Skin of body (tissue), 2 donors: ENCODE measurements around the gene KRT2. TPM values are rescaled to one million over a fixed set of nuclear protein-coding genes. Genes with fewer than 3 reads are reported as not detected.
"Not testable (repeated sequence)": the region's sequence is repeated elsewhere in the genome, so short reads cannot be mapped to it uniquely, and the experiment has no call there.

Source experiments
- DNase-seq: peaks from one replicate; lab custom pipeline; 2025; lab: John Stamatoyannopoulos, UW
- total RNA-seq: library from RNA; depleted of rRNA; stranded (reverse); fragments of >200 nt; gene quantifications from one replicate; pipeline ENCODE4 v1.2.3, GENCODE V29; 2014

The KRT2 gene
- total RNA-seq, 1 donor from 2014 or later, result 12.1 TPM

DNA sequence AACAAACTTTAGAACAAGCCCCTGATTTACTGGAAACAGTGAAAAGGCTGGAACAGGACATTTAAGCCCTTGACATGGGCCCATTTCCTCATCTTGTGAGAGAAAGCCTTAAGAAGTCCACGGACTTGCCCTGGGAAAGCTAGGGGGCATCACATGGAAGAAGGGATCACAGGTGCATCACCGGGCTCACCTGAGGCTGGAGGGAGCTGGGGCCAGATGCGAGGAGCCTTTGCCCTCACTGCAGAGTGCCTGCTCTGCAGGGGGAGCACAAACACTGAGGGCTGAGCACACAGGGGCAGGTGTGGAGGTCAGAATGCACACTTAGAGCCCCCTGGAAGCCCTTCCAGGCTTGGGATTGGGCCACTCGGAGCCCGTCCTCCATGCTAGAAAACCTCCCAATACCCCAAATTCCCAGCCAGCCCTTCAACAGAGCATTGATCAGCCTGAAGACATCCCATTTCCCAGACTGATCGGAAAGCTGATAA lies 33.4 kb upstream of the KRT2 start:
- no peak for DNase-seq

DNA sequence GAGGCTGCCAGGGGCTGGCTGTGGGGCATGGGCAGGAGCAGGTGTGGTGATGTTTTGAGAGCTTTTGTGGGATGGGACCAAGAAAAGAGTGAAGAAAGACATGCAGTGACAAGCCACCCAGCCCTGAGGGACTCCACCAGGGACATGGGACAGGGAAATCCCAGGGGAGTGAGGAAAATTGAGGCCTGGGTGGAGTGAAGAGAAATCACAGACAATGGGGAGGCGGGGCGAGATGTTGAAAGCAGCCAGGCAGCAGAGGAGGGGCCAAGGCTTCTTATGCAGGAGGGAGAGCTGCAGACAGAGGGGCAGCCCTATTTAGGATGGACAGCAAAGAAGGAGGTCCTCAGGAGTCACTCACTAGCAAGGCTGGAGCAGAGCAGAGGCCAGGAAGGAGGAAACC lies 32.4 kb upstream of the KRT2 start:
- DNase-seq, result no peak

DNA sequence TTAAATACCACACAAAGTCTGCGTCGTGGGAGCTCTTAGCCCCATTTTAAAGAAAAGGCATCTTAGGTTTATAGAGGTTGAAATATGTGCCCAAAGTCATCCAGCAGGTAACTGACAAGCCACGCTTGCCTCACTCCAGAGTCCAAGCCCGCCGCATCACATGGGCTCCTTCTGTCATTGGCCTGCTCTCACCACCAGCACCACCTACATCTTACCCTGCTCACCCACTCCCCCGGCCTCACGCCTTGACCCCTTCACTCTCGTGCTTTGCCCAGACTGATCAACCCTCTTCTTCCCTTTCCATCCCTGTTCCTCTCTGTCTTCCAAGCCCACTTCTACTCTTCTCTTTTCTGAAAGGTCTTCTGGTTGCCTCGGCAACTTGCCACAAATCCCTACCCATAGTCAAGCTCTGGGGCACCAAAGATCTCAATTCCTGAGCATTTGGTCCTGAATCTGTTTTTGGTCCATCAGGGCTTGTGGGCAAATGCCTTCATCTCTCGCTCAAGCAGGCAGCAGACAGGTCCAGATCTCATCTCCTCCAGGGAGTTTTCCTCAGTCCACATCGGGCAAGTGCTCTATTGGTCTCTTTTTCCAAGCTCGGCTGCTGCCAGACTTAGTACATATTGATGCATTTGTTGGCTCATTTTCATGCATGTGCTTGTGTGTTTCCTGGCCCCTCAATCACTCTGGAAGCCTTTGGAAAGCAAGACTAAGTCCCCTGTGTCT lies 31.7 kb upstream of the KRT2 start:
- no peak for DNase-seq

DNA sequence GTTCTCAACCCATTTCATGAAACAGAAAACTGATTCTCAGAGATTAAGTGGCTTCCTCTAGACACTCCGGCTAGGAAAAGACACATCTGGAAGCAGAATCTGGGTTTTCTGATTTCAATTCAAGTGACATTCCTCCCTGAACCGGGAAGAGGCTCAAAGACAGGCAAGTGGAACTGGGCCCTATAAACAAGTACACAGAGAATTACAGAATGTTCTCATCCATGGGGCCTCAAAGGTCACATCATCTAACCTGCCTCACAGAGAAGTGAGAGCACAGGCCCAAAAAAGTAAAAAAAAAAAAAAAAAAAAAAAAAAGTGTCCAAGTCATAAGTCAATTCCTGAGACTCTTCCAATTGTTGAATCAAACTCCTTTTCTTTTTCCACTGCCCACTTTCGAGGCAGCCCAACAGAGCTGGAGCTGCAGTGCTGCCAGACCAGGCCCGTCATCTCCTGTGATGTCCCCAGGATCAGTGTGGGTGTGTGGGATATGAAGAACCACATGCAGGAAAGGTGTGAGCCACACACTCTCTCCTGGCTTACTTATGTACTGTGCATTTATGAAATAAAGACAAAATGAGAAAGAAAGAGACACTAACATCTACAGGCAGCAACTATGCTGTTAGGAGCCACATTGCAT lies 31.0 kb upstream of the KRT2 start:
- no peak for DNase-seq

DNA sequence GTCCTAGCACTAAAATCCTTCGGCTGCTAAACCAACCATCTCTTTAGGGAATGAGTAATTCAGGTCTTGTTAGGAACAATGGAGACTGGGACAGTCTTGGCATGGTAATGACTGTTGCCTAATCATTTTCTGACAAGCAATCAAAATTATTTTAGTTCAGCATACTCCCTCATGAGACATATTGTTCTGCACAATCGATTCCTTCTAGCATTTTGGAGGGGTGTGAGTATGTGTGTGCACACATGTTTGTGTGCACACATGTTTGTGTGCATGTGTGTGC lies 30.3 kb upstream of the KRT2 start:
- DNase-seq, result no peak

DNA sequence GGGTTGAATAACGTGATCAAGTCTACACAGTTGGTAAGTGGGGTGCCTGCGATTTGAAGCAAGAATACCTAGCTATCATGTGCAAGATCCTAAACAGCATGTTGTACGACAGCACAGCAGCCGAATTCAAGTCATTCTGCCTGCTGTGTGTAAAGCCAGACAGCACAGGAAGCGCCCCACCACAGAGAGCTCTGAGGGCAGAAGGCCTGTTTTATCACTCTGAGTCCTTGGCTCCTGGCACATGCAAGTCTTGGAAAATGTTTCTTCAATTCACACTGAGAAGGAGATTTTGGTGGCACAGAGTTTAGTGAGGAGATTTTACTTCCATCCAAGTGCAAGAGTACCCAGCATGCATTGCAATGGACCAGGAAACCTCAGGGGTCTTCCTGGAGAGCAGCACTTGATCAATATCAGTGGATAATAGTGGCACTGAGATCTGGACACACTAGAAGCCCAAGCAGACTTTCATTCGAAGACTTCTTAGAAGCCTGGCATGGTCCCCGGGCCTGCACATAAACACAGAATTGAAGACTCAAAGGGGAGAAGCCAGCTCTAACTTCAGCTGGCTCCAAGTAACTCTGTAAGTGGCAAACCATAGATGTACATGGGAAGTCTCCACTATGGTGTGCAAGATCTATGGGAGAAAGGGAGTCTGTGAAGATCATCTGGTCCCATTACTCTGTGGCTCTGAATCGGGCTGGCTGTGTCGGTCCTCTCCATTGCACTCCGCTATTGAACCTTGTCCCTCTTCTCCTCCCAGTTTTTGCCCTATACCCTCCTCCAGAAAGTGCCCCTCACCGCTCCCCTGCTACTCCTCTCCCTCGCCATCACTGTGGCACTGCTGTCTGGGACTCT lies 29.7 kb upstream of the KRT2 start:
- no peak for DNase-seq

DNA sequence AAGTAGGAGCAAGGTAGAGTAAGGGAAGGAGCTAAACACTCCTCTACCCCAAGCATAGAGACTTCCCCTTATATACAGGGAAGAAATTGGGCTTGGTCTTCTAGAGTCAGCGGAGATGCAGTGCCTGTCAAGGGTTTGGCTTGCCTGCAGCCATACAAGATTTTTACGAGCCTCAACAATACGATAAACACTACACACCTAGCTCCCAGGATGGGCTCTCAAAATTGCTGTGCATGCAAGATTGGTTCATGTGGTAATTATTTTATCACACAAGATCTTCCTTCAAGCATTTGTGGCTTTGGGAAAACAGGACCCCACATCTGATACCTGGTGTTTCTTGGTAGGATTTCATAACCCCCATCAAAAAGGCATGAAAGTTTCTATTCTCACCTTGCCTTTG lies 28.4 kb upstream of the KRT2 start, which contains the start of gene KRT1:
Gene KRT1 (minus strand): TSS at position 45 of the 400 bp plus-strand sequence. CDS start 59 bp downstream, outside the sequence.
- DNase-seq, result no peak

DNA sequence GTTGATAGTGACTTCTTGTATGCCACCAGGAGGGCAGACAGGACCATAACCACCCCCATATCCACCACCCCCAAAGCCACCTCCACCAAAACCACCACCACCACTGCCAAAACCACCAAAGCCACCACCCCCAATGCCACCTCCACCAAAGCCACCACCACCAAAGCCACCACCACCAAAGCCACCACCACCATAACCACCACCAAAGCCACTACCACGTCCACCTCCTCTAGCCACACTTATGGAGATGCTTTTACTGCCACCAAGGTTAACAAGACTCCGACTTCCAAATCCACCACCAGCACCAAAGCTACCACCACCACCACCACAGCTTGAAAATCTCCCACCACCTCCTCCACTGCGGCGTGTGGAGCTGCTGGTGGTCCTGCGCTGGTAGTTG lies 27.9 kb upstream of the KRT2 start:
- no peak for DNase-seq

DNA sequence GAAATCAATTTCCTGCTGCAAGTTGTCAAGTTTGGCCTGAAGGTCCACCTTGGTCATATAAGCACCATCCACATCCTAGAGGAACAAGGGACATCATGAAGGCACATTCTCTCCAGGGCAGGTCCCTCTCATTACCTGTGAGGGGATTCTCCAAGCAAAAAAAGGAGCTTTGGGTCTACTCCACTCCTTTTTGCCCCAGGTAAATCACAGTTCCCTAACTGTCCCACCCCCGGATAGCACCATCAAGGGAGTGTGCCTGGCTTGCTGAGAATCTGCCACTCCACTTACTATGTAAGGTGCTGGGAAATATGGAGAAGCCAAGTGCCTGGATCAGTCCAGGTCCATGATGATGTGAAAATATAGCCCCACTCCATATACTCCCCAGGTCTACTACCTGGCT lies 25.7 kb upstream of the KRT2 start:
- DNase-seq, result no peak

DNA sequence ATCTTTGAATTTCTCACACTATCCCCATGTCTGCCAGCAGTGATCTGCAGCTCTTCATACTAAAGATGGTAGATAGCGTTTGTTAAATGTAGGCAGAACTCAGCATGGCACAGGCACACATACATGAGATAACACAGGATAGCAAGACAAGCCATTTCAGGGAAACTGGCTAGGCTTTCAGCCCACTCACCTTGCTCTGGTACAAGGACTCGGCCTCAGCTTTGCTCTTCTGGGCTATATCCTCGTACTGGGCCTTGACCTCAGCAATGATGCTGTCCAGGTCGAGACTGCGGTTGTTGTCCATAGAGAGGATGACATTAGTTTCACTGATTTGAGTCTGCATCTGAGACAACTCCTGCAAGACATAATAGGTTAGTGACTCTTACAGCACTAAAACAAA lies 25.1 kb upstream of the KRT2 start:
- no peak for DNase-seq

DNA sequence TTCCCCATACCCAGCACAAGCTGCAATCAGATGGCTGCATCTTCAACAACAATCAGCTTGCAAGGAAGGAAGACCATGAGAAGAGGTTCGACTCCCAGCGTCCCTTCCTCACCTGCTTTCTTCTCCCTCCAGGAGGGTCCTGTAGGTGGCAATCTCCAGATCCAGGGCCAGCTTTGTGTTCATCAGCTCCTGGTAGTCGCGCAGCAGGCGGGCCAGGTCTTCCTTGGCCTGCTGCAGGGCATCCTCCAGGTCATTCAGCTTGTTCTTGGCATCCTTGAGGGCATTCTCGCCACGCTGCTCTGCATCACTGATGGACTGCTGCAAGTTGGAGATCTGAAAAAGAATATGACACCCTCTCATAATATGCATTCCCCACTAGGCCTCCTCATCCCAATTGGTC lies 24.2 kb upstream of the KRT2 start:
- no peak for DNase-seq

DNA sequence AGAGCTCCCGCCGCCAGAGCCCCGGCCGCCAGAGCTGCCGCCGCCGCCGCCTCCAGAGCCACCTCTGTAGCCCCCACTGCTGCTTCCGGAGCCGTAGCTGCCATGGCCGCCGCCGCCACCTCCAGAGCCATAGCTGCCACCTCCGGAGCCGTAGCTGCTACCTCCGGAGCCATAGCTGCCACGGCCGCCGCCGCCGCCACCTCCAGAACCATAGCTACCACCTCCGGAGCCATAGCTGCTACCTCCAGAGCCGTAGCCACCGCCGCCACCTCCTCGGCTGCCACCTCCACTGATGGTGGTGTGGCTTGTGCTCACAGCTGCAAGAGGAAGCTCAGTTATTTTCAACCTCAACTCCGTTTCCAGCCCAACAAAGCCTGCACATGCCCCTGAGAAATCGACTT lies 23.3 kb upstream of the KRT2 start:
- DNase-seq, result no peak

DNA sequence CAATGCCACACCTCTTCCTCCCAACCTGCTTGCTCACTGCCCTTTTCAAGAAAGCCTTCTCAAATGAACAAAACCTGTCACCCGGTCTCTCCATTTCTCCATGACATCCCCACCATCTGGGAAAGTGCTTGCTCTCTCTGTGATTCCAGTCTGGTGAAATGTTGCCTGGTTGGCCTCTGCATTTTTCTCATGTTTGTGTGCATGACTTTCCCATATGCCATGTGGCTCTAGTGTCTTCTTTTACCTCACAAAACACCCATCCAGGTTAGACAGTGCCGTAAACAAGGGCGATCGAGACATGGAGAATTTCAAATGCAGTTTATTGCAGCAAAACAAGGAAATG lies 22.4 kb upstream of the KRT2 start:
- DNase-seq, result no peak

DNA sequence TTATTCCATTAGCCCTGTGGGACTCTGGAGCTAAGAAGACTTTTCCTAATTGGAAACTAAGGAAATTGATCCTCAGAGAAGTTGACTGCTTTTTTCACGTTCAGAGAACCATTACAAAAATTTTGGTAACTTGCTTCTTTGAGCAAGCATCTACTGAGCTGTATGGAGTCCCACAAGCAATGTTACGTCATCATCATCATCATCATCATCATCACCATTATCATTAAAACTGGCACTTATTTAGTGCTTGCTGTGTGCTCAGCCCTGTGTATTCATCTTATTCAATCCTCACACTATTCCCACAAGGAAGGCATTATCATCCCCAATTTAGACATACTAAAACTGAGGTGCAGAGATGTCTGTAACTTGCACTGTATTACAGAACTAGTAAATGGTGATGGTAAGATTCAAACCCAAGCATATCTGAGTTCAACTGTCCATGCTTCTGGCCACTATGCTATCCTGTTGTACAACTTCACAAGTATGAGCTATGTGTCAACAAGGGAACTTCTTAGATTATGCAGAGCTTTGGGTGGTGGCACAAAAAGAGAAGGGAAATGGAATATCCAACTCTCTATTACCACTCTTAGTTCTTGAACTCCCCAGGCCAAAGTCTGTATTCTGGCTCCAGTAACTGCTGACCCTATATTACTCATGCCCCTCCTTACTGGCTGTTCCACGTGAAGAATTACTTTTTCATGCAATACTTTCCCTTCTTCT lies 21.9 kb upstream of the KRT2 start:
- DNase-seq, result no peak

DNA sequence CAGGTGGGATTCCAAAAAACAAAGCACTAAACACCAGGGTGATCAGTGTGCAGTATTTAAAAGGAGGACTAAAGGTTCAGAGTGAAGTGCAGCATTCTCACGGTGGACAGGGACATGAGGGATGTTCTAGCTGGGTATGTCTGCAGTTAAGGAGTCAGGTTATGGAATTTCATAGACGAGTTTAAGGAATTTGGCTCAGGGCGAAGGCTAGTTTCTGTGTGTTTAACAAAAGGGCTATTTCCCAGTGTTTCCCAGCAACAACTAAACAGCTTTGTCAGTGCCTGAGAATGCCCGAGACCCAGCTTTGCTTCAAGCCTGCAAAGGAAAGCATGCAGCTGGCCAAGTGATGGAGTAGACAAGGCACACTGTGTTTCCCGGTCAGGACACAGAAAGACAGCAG lies 21.2 kb upstream of the KRT2 start:
- no peak for DNase-seq

DNA sequence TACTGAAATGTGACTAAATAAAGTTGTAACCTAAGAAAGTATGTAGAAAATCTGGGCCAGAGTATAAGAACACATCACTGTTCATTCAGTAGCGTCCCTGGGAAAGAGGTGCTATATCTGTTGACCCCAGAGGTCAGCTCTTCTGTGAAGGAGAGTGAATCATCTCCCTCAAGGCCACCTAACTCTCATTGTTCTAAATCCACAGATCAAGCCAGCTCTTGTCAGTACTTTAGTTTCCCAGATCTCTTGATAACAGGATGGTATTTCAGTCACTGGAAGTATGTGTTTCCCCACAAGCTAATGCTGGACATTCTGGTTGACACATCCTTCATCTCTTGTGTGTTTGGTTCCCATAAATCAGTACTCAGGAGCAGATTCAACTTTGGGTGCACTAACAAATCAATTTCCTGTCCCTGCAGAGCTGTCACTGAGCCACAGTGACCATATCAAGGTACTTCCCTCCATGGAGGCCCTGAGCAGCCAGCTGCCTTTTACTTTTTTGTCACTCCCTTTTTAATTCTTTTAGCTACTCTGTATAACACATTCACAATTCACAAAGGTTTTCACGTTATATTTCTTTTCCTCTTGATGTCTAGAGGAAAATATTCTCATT lies 20.4 kb upstream of the KRT2 start:
- no peak for DNase-seq

DNA sequence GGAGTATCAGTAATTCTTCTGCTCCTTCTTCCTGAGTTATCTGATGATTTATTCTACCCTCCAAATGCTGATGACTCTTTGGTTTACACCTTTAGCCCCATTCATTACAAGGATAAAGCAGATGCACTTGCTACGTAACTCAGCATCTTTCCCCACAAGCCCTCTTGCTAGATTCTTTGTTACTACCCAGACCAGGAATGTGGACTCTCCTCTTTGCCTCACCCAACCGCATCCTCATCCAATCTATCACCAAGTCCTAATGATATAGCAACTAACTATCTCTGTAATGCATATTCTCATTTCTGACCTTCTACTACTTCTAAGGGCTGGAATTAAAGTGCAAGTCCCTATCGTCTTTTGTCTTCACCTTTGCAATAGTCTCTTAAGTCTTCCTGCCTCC lies 18.9 kb upstream of the KRT2 start:
- no peak for DNase-seq

DNA sequence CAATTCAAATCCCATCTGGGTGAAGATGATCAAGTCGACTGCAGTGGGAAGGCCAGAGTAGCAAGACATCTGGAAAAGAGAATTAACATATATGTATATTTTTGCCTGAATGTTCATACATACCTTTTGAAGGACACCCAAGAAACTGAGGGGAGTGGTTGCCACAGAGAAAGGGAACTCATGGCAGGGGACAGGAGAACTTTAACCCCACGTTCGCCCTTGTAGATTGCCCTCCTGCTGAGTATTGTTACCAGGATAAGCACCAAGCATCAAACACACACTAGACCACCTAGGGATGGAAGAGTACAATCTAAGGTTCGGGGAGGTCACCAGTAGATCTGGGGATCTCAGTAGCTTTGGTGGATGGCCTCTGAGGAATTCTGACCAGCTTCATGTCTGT lies 18.5 kb upstream of the KRT2 start:
- DNase-seq, result no peak

DNA sequence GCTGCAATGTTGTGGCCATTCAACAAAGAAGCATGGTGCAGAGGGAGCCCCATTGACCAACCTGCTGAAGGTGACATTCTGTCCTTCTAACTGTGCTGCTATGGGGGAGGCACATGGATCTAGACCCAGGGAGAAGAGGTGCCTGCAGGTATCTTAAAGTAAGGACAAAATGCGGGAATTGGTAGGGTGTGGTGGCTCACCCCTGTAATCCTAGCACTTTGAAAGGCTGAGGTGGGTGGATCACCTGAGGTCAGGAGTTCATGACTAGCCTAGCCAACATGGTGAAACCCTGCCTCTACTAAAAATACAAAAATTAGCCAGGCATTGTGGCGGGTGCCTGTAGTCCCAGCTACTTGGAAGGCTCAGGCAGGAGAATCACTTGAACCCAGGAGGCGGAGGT lies 17.9 kb upstream of the KRT2 start:
- DNase-seq, result not testable (repeated sequence)

DNA sequence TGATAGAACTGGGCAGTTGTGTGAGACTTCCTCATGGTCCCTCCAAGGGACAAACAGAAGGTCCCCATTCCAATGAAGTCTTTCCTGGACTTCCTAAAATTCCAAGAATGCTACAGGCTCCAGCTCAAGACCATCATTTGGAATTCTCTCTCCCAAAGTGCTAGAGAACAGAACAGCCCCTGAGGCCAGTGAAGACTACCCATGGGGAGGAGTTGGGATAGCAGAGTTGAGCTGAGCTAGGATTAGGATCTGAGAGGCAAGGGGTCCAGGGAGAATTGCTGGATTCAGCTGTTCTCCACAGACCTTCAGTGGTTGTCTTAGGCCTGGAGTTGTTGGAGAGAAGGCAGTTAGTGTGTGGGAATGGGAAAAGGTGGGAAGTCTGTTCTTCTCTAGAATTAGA lies 17.4 kb upstream of the KRT2 start:
- no peak for DNase-seq

DNA sequence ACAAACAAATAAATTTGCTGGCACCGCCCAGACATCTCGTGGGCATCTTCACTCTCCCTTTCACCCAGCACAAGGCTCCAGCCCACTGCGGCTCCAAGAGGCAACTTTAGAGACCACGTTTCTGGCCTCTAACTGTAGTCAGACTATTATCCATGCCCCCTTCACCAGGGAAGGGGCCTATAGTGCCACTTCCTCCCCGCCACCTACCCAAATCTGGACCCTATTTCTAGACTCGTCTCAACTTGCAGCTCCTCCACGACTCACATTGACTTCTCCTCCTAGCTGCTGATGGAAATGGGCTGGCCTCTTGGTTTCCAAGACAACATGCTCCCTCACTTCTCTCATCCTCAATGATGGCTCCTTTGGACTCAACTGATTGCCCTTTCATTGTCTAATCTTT lies 15.9 kb upstream of the KRT2 start:
- no peak for DNase-seq

DNA sequence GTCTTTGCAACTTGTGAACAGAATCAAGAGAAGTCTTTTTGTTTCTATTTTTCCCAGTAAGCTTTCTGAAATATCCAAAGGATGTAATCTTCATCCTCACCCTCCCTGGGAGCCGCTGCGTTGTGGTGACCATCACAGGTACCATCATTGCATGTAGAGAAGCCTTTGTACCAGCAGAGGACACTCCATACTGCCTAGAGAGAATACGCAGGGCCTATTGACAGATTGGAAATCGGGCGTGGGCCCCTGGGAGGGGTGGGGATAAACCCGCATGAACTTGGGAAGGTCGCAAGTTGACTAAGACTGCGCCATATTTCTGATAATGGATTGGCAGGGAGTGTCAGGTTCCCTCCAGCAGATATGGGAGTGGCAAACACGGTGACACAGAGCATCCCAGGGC lies 15.5 kb upstream of the KRT2 start:
- DNase-seq, result no peak
